Loucy (cell line): Measurements from ENCODE around the gene NAT14.

ENCODE experiments used
- H2AFZ ChIP-seq: fragments of 200-600 bp; sonication (generic); 2 replicates; pipeline ENCODE4 v1.6.0; 2016; ENCODE audit warnings: antibody characterized with exemption, mild to moderate bottlenecking, low read length, moderate library complexity
- H3F3A ChIP-seq: fragments of 200-600 bp; 2 replicates; pipeline ENCODE4 v1.6.0; 2016; ENCODE audit warnings: antibody characterized with exemption, low read depth, mild to moderate bottlenecking
- H3K27me3 ChIP-seq: fragments of 200-600 bp; sonication (generic); 2 replicates; pipeline ENCODE4 v1.6.1; 2014; ENCODE audit warnings: low read length, mild to moderate bottlenecking; ENCODE audit not compliant: insufficient read depth, poor library complexity, severe bottlenecking
- H3K36me3 ChIP-seq: fragments of 200-600 bp; sonication (generic); 2 replicates; pipeline ENCODE4 v1.6.1; 2016; ENCODE audit warnings: low read length; ENCODE audit not compliant: insufficient read depth
- H3K4me1 ChIP-seq: fragments of 200-600 bp; sonication (generic); 2 replicates; pipeline ENCODE4 v1.5.1; 2014; ENCODE audit warnings: low read length, mild to moderate bottlenecking; ENCODE audit not compliant: insufficient read depth, poor library complexity, severe bottlenecking
- H3K4me2 ChIP-seq: fragments of 200-600 bp; sonication (generic); 2 replicates; pipeline ENCODE4 v1.6.0; 2014; ENCODE audit warnings: antibody characterized with exemption, low read length, low read depth, mild to moderate bottlenecking; ENCODE audit not compliant: poor library complexity, severe bottlenecking
- H3K4me3 ChIP-seq: fragments of 200-600 bp; sonication (generic); 2 replicates; pipeline ENCODE4 v1.5.1; 2014; ENCODE audit warnings: low read length, mild to moderate bottlenecking, mixed read lengths; ENCODE audit not compliant: poor library complexity, severe bottlenecking
- H3K79me2 ChIP-seq: fragments of 200-600 bp; sonication (generic); 2 replicates; pipeline ENCODE4 v1.6.1; 2014; ENCODE audit warnings: low read length; ENCODE audit not compliant: insufficient read depth
- H3K9ac ChIP-seq: fragments of 200-600 bp; sonication (generic); 2 replicates; pipeline ENCODE4 v1.6.0; 2014; ENCODE audit warnings: mild to moderate bottlenecking, low read depth, low read length, moderate library complexity; ENCODE audit not compliant: poor library complexity, severe bottlenecking
- H3K9me2 ChIP-seq: fragments of 200-600 bp; sonication (generic); replicated peaks from 2 replicates; pipeline ENCODE4 v1.6.1; 2016; ENCODE audit warnings: low read depth, low read length, mixed read lengths
- H3K9me3 ChIP-seq: fragments of 200-600 bp; sonication (generic); 2 replicates; pipeline ENCODE4 v1.6.1; 2014; ENCODE audit warnings: mild to moderate bottlenecking, antibody characterized with exemption, low read length, low read depth; ENCODE audit not compliant: insufficient read depth
- H4K20me1 ChIP-seq: fragments of 200-600 bp; sonication (generic); 2 replicates; pipeline ENCODE4 v1.6.0; 2014; ENCODE audit warnings: antibody characterized with exemption, low read length, mild to moderate bottlenecking; ENCODE audit not compliant: insufficient read depth, poor library complexity, severe bottlenecking
- EZH2phosphoT487 ChIP-seq: fragments of 200-600 bp; IDR thresholded peaks from 2 replicates; pipeline ENCODE4 v1.6.1; 2018; ENCODE audit warnings: antibody characterized with exemption, mild to moderate bottlenecking, moderate library complexity, borderline replicate concordance
- TF ChIP-seq, protein P1 (sequence below): fragments of 200-600 bp; sonication (generic); conservative IDR thresholded peaks from 2 replicates; pipeline ENCODE4 v1.5.1; 2014; ENCODE audit warnings: mild to moderate bottlenecking, antibody characterized with exemption, low read length

The NAT14 gene

DNA sequence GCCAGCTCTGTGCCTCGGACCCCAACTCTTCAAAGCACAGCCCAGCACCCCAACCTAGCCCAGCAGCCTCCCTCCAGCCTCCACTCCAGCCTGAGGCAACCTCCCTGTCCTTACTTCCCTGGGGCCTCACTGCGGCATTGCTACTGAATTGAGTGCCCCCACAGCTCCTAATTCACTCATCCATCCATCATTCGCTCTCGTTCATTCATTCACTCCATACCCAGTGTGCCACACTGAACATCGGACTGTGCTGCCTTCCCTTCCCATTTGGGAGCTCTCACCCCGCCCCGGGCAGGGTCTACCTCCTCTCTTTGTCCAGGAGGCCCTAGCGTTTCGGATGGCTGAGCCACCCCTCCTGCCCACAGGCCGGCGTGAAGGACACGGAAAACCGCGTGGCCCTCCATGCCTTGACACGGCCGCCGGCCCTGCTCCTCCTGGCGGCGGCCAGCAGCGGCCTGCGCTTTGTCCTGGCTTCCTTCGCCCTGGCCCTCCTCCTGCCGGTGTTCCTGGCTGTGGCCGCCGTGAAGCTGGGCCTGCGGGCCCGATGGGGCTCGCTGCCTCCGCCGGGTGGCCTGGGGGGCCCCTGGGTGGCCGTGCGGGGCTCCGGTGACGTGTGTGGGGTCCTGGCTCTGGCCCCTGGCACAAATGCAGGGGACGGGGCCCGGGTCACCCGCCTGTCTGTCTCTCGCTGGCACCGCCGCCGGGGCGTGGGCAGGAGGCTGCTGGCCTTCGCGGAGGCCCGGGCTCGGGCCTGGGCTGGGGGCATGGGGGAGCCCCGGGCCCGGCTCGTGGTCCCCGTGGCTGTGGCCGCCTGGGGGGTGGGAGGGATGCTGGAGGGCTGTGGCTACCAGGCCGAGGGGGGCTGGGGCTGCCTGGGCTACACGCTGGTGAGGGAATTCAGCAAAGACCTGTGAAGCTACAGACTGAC is 1.3 kb downstream of the NAT14 start:
- H3K4me3 ChIP-seq: peak overlapping the region; percentile 80
- H3K27me3 ChIP-seq: no peaks in the 10 kb centered on the region
- TF ChIP-seq EZH2phosphoT487: no peak
- TF ChIP-seq, protein P1, sequence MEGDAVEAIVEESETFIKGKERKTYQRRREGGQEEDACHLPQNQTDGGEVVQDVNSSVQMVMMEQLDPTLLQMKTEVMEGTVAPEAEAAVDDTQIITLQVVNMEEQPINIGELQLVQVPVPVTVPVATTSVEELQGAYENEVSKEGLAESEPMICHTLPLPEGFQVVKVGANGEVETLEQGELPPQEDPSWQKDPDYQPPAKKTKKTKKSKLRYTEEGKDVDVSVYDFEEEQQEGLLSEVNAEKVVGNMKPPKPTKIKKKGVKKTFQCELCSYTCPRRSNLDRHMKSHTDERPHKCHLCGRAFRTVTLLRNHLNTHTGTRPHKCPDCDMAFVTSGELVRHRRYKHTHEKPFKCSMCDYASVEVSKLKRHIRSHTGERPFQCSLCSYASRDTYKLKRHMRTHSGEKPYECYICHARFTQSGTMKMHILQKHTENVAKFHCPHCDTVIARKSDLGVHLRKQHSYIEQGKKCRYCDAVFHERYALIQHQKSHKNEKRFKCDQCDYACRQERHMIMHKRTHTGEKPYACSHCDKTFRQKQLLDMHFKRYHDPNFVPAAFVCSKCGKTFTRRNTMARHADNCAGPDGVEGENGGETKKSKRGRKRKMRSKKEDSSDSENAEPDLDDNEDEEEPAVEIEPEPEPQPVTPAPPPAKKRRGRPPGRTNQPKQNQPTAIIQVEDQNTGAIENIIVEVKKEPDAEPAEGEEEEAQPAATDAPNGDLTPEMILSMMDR: no peak
- H3K4me1 ChIP-seq: peaks cover 19% of the 10 kb centered on the region
- no peaks in the 10 kb centered on the region for H3K79me2 ChIP-seq
- H3K9ac ChIP-seq: peak overlapping the region; percentile 77
- no peaks in the 10 kb centered on the region for H3K9me2 ChIP-seq
- peaks cover 2% of the 10 kb centered on the region for H4K20me1 ChIP-seq
- H3K36me3 ChIP-seq: no peaks in the 10 kb centered on the region
- no peaks in the 10 kb centered on the region for H3K9me3 ChIP-seq
- no peak overlapping the region for H2AFZ ChIP-seq
- peak overlapping the region; percentile 93 for H3K4me2 ChIP-seq
- H3F3A ChIP-seq: no peaks in the 10 kb centered on the region

DNA sequence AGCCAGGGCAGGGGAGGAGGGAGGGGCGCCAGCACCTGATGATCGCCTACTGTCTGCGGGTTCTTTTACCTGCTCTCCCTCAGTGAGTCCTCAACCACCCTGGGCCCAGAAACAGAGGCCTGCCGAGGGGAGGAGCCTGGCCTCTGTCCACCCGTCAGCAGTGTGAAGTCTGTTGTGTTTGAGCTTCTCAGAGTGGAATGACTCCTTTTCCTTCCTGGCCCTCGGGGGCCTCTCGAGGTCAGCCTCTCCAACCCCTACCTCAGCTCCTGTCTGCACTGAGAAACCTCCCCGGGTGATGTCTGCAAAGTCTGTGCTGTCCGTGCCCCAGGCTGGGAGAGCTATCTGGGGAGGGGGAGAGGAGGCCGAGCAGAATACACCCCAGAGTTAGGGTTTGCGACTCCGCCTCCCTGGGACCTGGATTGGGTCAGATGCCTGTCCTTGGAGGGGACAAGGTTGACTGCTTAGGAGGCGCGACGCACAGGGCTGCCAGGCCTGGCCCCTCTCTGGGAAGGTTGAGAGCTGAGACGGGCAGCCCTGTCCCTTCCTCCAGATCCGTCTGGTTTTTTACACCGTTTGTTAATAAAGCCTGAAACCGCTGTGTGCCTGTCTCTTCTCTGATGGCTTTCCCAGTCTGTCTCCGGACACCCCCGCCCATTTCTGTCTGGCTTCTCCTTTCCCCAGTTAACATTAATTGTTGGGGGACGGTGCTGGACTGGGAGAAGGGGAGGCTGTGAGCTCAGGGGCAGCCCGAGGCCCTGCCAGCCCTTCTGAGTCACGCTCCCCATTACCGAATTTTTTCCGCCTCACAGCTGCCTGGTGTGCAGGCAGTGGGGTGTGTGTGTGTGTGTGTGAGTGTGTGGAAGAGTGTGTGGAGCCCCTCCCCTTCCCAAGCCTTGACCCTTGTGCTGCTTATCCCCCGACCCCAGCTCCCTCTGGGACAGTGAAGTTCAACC is 2.3 kb downstream of the NAT14 start:
- Histone ChIP-seq H3K4me1 (peaks cover 19% of the 10 kb centered on the region), H3K9ac (no peak overlapping the region), H3K27me3 (no peaks in the 10 kb centered on the region)

More for the DNA sequence above, 2.3 kb downstream of the NAT14 start:
- Histone ChIP-seq H3K9me2 (no peaks in the 10 kb centered on the region), H4K20me1 (peaks cover 2% of the 10 kb centered on the region), H3K79me2 (no peaks in the 10 kb centered on the region), H2AFZ (no peak overlapping the region), H3K36me3 (no peaks in the 10 kb centered on the region), H3K4me3 (peak overlapping the region; percentile 10), H3K9me3 (no peaks in the 10 kb centered on the region), H3K4me2 (peak overlapping the region; percentile 40), H3F3A (no peaks in the 10 kb centered on the region)
- TF ChIP-seq, protein P1: no peak
- no peak for TF ChIP-seq EZH2phosphoT487
